GM18907 (cell line): Measurements from ENCODE around the gene AGAP1.

Experiments
- ATAC-seq: cut with Tn5 transposase; IDR thresholded peaks from one replicate; pipeline ENCODE4 v1.9.1; 2021; ENCODE audit warnings: mild to moderate bottlenecking, moderate library complexity; ENCODE audit not compliant: unreplicated experiment

The AGAP1 gene

DNA sequence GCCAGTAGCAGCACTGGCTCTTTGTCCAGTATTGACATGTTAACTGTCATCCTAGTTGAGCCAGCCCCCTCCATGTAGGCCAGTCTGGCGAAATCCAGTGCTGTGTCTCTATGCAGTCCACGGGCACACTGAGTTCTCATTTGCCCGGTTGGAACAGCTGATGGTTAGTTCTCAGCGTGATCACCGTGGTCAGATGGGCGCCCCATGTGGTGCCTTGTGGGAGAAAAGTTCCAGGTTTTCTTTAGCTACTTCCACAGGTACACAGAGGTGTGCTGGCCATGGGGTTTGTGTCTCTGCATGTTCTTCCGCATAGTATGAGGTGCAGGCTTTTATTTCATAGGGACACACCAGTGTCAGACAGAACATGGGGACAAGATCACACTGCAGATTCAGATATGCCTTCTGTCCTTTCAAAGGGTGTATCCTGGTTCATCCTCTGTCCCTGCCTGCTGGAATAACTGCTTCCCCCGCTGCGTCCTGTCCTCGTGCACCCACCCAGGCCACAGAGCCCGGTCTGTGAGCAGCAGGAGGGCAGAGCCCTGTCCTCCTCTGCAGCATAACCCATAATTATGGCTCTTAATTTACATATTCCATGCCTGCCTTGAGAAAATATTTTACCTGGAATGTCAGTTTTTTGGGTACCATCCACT, 340.3 kb downstream of the AGAP1 start:
- ATAC-seq, result no peak

GRCh38 chr2:235834781-235835180, 340.9 kb downstream of the AGAP1 start:
- no peak for ATAC-seq

- no peak for ATAC-seq
Measured at GRCh38 chr2:235835810-235836209, 342.0 kb downstream of the AGAP1 start.

DNA sequence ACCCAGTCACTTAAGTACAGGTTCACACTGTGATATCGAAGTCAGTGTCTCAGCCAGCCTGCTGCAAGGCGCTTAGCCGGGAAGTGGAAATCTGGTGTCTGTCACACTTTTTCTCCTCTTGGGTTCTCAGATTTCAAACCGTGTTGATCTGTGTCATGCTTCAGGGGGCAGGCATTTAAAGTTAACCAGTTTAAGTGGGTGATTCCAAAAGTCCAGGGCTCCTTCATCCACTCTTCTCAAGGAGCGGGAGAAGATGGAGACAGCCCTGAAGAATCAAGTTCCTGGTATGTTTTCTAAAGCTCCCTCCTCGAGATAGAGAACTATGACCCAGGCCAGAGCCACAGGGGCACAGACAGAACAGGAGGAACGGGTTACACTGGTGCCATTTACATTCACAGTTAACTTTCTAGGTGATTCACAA, 342.7 kb downstream of the AGAP1 start:
- no peak for ATAC-seq

GRCh38 chr2:235839226-235839625, 345.4 kb downstream of the AGAP1 start:
- no peak for ATAC-seq

- no peak for ATAC-seq
Measured at GRCh38 chr2:235839974-235840373, 346.1 kb downstream of the AGAP1 start.

GRCh38 chr2:235841863-235842262, 348.0 kb downstream of the AGAP1 start:
- ATAC-seq, result no peak

- no peak for ATAC-seq
Measured at GRCh38 chr2:235842941-235843340, 349.1 kb downstream of the AGAP1 start.

DNA sequence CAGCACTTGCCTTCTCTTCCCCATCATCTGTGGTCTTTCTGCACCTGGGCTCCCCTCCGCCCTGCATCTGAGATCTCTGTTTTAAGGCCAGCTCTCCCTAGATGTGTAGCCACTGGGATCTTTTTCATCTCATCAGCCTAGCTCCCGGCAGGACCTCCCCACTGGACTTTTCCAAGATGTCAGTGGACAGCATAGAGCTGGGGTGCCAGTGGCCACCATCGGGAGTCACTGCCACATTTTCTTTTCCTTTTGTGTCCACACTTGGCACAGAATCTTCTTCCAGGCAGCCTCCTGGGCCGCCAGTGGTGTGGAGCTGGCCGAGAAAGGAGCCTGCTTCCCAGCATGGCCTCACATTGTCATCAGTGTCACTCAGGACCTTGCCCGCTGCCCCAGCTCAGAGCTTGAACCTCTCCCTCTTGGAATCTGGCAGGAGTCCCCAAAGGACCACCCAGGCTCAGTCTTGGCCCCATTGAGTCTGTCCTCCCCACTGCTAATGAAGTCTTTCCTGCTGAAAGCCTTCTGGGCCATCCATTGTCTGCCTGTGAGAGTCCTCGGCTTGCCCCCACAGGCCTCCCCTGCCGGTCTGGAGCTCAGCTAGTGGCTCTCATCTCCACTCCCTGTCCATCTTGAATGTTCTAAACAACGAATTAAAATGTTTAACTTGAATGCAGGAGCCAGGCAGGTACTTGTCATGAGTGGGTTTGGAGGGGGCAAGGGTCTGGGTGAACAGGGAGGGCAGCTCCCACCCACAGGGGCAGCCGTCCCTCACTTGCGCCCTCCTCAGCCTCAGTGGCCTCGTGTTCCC, 349.9 kb downstream of the AGAP1 start:
- no peak for ATAC-seq

GRCh38 chr2:235844561-235844960, 350.7 kb downstream of the AGAP1 start:
- no peak for ATAC-seq

- ATAC-seq, result no peak
Measured at GRCh38 chr2:235845245-235845644, 351.4 kb downstream of the AGAP1 start.

GRCh38 chr2:235847576-235847975, 353.7 kb downstream of the AGAP1 start:
- ATAC-seq, result no peak

DNA sequence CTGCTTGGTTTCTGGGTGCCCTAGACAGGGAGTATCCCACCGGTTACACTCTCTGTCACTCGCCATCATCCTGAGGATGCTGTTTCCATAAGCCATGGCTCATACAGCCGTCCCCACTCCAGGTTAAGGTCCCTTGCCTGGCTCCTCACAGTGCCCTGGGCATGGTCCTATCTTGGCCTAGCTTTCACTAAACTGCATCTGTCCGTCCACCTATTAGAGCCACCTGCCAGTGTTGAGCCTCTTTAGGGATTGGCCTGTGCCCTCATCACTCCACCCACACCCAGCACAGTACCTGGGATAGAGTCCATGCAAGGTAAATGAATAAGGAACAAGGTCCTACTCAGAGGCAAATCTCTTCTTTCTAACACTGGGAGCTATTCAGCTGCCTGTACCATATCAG, 354.2 kb downstream of the AGAP1 start:
- no peak for ATAC-seq

- no peak for ATAC-seq
Measured at GRCh38 chr2:235848946-235849345, 355.1 kb downstream of the AGAP1 start.

GRCh38 chr2:235849489-235849888, 355.6 kb downstream of the AGAP1 start:
- no peak for ATAC-seq

GRCh38 chr2:235850289-235850688, 356.4 kb downstream of the AGAP1 start:
- no peak for ATAC-seq

- no peak for ATAC-seq
Measured at GRCh38 chr2:235850771-235851551, 357.1 kb downstream of the AGAP1 start.

DNA sequence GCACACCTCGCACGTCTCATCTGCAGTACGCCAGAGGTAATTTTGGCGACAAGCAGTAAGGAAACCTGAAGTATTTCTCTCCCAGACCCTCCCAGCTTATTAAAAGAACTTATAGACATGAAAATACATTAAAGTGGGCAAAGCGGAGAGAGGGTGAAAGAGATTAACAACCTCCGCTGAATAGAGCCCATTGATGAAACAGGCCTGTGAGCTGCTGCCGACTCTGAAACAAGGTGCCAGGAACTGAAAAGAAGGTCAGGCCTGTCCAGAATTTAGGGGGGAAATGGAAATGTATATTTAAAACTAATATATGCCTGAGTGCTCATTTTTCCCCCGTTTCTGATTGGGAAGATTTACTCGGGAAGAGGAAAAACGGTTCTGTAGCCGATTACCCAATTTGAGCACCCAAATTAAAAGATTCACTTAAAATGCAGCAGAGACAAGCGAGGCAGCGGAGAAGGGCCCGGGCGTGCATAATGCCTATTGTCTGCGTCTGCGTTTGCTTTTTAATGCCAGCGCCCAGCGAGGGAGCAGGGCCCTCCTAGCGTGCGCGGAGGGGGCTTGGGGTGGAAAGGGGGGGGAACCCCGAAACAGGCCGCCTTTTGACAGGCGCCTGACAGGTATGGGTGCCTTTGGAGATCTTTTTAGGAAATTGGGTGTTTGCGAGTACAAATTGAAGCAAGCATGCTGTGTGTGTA, 358.1 kb downstream of the AGAP1 start:
- no peak for ATAC-seq

DNA sequence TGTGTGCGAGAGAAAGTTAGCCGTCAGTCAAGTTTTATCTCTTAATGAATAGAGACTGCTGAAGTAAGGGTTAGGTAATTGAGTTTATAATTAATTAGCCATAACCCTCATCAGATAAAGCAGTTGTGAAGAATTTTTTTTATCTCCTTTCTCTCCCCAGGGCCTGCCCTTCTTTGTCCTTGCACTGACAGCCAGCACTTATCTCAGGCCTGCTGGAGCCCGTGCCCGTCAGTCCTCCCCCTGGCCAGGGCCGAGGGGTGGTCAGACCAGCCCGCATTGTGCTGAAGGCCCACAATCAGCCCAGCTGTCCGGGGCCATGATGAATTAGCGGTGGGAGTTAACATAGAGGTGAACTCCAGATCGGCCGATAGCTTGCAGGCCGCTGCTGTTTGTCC, 358.7 kb downstream of the AGAP1 start:
- ATAC-seq, result no peak

DNA sequence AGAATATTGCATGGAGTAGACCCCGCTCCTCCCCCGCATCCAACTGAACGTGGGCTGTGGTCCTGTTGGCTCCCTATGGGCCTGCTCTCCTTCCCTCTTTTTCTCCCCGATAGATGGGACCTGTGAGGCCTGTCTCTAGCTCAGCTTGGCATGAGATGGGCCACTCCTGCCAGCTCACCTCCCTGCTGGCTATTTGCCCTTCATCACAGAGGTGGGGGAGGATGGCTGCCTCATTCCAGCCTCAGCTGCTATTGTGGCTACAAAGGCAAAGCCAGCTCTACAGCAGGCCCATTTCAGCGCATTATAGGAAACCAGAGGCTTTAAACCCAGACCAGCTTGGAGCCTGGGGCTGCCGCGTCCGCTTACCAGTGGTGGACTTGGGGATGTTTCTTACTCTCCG, 360.4 kb downstream of the AGAP1 start:
- no peak for ATAC-seq

DNA sequence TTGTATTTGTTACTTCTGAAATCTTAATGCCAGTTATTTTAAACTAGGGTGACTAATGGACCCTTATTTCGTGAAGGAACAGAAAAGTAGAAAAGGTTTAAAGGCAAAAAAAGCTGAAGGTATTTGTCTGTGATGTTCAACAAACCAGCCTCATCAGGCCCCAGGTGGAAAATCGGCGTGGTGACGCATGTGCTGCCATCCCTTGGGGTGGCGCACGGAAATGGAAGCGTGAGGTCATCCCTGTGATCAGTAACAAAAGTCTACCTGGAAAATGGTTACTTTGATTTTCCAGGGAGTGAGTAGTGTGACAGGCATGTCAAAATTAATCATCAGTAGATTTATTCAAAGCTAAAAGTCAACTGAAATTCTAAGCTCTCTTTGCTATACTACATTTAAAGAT, 361.2 kb downstream of the AGAP1 start:
- no peak for ATAC-seq
